Measurements from ENCODE around the gene WSB2.
"Not testable (repeated sequence)": the region's sequence is repeated elsewhere in the genome, so short reads cannot be mapped to it uniquely, and the experiment has no call there.

WSB2 gene

DNA sequence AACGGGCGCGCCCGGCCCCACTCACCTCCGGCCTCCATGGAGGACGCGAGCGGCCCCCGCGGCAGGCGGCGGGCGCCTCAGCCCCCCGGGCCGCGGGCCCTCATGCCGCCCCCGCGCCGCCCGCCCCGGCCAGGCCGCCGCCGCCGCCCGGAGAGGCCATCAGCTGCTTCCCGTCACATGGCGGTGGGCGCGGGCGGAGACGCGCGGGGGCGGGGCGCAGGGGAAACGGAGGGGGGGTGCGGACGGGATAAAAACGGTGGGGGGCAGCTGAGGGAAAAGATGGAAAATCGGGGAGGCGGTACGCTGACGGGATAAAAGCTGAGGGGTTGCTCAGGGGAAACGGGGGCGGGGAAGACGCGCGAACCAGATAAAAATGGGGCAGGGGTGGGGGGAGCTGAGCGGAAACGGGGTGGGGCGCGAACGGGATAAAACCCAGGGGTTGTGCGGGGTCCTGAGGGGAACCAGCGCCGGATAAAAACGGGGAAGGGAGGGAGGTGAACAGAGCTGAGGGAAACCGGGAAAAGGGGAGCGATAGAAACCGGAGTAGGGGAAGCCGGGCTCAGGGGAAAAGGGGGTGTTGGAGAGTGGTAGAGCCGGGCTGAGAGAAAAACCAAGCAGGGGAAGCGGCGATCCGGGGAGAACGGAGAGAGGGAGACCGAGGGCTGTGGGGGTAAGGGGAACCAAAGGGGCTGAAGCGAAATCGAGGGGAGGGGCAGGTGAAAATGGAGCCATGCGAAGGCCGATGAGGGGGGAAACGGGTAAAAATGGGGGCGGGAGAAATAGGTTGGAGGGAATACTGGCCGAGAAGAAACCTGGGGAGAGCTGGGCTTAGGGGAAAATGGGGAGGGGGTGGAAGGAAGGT is at the start of gene WSB2:
Gene WSB2 (minus strand): TSS at position 169 of the 862 bp plus-strand sequence. CDS start 131 bp downstream, at position 38.
- DNase-seq: peak; percentile 50

DNA sequence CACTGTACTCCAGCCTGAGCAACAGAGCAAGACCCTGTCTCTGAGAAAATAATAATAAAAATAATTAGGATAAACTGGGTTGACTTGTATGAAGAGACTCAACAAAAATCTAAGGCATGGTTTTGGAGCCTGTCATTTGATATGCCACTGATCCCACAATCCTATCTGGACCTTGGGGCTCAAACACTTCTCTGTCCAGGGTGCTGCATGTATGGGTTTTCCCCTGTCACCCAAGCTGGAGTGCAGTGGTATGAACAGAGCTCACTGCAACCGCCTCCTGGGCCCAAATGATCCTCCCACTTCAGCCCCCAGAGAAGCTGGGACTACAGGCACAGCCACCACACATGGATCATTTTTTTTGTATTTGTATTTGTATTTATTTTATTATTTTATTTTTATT is 48.1 kb upstream of the WSB2 start:
- DNase-seq: no peak

DNA sequence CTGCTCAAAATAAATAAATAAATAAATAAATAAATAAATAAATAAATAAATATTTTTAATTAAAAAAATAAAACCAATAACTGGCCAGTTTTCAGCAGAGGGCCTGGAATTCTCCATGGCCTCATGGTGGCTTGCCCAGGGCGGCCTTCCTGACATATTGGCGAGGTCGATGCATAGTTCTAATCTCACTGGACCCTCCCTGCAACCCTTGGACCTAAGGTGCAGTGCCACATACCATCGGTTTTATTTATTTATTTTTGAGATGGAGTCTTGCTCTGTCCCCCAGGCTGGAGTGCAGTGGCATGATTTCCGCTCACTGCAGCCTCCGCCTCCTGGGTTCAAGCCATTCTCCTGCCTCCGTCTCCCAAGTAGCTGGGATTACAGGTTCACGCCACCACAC is 46.7 kb upstream of the WSB2 start:
- no peak for DNase-seq

DNA sequence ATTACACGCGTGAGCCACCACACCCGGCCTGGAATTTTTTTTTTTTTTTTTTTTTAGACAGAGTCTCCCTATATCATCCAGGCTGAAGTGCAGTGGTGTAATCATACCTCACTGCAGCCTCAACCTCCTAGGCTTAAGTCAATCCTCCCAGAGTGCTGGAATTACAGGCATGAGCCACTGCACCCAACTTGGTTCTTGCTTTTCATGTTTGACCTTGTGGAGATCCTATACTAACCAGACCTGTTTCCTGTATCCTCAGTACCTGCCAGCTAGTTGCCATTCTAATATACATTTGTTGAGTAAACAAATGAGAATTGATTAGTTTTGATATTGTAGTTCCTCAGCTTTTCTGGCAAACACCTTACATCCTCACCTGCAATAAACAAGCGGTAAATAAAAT is 46.0 kb upstream of the WSB2 start:
- no peak for DNase-seq

DNA sequence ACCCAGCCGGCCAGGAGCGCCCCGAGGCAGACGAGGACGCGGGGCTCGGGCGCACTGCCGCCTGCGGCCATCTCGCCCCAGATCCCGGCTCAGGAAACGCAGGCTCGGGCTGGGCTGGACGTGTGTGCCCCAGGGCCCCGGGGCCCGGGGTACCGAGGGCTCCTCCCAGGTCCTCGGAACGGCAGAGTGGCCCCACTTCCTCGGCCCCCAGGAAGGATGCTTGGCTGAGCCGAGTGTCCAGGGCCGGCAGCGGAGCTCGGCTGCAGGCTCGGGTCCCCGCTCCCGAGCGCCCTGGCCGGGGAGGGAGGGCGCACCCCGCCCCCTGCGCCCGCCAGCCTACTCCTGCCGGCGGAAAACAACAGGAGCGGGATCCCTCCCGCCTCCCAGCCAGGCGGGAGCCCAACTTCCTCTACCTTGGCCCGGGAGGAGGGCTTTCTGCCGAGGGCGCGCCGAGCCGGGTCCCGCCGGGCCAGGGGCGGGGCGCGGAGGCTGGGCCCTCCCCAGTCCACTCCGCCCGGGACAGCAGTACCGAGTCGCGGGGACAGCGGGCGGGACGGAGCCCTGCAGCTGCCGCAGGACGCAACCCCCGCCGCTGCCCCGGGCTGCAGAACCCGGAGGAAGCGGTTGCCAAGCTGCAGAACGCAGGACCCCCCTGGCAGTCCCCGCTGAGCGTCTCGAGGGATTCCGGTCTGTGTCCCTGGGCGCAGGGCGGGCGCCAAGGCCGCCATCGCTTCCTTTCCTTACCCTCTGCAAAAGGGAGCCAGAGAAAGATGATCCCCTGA is 42.8 kb upstream of the WSB2 start, which contains the start of gene VSIG10:
Gene VSIG10 (minus strand): TSS at position 411 of the 782 bp plus-strand sequence. CDS start 340 bp downstream, at position 71.
- DNase-seq: peak; percentile 61

DNA sequence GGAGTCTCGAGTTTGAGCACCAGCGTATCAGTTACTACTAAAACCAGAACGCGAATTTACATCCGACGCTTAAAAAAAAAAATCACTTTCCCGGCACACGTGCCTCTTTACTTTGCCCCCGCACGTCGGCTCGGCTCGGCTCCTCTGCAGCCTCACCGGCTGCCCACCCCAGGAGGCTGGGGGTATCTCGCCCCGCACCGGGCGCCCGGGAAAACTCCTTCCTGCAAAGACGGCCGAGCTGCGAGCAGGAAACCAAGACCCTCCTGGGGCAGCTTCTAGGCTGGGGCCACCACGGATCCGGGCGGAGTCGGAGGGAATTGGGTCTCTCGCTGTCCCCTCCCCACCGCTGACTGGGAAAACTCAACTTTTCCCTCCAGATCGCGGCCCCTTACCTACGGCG is 42.2 kb upstream of the WSB2 start:
- DNase-seq: no peak

DNA sequence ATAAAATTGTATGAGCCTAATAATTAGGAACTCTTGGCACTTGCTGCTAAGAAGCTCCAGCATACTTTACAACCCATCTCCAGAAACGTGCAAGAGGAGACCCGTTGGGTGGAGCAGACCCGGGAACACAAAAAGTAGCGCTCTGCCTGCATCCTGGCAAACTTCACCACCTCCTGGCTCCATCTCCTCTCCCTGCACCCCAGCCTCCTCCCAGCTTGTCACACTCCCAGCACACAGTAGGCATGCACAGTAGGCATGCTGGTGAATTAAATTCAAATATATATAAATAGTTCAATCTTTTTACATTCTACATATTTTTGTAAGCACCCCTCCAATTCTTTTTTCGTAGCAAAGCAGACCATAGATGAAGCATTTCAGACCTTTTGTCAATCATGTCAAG is 41.6 kb upstream of the WSB2 start:
- DNase-seq: no peak

DNA sequence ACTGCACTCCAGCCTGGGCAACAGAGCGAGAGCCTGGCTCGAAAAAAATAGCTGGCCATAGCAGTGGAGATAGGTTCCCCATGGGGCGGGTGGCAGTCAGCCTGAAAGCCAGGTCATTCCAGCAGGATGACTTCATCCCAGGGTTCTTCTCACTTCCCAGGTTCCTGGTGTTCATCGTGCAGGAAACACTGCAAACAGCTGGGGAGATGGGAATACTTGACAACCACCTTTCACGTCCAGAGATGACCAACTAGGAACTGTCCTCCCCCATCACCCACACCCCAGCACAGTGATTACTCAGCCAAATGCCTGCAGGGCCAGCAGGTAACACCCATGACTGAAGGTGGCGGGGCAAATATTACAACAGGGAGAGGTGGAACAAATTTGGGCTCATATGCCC is 41.1 kb upstream of the WSB2 start:
- peak; percentile 89 for DNase-seq

DNA sequence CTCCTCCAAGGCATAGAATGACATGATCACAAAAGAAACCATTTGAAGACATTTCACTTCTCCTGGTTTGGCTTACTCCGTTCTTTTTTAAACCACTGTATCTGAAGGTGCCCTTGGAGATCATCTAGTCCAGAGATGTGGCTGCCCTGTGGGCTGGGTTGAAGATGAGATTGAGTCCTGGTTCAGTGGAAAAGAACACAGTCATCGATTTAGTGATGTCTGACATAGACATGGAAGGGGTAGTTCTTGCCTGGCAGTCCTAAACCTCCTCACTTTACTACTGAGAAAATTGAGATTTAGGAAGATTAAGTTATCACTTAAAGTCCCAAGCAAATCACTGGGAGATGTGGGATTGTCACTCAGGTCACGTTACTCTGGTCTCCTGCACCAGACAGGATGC is 40.1 kb upstream of the WSB2 start:
- no peak for DNase-seq

DNA sequence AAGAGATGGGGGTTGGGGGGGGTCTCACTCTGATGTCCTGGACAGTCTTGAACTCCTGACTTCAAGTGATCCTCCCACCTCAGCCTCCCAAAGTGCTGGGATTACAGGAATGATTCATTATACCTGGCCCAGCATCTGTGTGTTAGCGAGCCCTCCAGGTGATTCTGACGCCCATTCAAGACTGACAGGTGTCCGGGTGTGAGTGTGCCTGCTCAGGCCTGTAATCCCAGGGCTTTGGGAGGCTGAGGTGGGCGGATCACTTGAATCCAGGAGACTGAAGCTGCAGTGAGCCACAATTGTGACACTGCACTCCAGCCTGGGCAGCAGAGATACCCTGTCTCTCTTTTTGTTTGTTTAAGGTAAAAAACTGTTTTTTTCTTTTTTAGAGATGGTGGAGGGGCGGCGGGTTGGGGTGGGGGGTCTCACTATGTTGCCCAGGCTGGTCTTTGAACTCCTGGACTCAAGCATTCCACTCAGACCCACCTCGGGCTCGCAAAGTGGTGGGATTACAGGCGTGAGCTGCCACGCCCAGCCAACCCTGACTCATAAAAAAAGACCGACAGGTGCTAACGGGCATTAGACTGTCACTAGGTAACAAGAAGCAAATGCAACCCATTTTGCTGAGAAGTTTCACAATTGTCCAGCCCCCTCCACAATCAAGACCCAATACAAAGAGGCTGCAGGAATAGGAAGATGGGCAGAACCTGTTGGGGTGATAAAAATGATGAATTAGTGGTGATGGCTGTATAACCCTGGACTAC is 38.1 kb upstream of the WSB2 start:
- DNase-seq: no peak

DNA sequence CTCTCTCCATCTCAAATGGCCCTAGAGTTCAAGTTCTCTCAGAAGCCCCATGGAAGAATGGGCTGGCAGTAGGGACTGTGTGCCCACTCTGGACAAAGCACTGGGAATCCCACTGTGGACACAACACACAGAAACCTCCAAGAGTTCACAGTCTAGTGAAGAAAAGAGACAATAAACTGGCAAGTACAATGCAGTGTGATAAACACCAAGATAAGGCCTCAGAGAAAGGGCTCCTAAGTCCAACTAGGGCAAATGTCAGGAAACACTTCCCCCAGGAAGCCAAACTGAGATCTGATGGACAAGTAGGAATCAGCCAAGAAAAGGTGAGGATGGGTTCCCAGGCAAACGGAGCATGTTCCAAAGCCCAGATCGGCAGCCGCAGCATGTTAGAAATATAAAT is 37.4 kb upstream of the WSB2 start:
- no peak for DNase-seq

DNA sequence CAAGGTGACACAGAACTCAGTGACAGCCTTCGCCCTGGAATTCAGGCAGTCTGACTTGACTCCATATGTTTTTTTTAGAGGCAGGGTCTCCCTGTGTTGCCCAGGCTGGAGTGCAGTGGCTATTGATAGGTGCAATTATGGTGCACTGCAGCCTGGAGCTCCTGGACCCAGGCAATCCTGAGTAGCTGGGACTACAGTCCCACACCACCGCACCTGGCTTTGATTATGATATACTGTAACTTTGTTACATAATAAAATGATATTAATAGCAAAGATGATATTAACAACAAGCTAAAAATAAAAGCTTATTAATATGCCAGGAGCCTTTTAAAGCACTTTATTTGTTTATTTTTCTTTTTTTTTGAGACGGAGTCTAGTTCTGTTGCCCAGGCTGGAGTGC is 33.1 kb upstream of the WSB2 start:
- DNase-seq: no peak

DNA sequence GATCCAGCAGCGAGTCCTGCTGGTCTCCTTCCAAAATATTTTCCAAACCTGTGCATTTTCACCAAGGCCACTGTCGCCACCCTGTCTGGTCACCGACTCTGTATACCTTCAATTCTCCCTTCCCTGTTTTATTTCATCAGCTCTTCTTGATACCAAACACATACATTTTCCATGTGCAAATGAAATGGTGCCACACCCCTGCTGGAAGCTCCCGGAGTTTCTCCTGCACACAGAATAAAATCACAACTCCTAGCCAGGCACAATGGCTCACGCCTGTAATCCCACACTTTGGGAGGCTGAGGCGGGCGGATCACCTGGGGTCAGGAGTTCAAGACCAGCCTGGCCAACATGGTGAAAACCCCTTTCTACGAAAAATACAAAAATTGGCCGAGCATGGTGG is 28.8 kb upstream of the WSB2 start:
- no peak for DNase-seq

DNA sequence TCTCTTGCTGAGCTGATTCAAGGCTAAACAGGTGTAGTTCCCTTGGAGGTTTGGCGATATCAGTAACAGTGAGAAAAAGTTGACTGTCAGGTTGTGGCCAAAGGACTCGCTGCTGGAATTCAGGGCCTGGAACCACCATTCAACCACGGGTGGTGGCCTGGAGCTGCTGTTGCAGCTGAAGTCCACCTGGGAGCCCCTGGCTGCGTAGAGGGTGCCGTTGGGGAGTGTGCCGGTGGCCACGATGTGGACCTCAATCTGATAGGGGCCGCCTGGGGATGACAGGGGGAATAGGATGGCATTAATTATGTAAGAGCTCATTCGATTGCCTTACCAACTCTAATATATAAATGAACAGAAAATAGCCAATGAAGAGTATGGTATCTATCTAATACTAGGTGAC is 21.2 kb upstream of the WSB2 start:
- no peak for DNase-seq

DNA sequence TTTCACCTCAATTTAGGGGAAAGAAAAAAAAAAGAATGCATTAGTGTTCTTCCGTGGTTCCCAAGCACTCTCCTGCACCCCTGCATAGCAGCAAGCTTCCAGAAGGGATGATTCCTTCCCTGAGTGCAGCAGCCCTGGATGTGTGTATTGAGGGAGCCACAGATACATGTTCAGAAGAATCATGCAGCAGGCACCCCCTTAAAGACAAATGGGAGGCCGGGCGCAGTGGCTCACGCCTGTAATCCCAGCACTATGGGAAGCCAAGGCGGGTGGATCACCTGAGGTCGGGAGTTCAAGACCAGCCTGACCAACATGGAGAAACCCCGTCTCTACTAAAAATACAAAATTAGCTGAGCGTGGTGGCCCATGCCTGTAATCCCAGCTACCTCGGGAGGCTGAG is 20.5 kb upstream of the WSB2 start:
- not testable (repeated sequence) for DNase-seq

DNA sequence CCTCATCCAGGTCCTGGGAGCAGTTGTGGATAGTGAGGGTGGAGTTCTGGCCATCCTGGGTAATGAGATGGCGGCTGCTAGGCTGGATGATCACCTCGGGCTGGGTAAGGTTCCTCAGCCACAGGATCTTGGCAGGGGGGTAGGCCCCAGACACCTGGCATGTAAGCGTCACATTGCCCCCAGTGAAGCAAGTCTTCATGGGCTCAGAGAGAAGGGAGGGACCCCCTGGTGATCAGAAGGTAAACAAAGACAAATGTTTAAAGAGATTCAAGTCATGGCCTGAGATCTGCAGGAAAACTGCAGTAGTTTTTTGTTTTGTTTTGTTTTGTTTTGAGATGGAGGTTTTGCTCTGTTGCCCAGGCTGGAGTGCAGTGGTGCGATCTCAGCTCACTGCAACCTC is 12.8 kb upstream of the WSB2 start:
- no peak for DNase-seq

DNA sequence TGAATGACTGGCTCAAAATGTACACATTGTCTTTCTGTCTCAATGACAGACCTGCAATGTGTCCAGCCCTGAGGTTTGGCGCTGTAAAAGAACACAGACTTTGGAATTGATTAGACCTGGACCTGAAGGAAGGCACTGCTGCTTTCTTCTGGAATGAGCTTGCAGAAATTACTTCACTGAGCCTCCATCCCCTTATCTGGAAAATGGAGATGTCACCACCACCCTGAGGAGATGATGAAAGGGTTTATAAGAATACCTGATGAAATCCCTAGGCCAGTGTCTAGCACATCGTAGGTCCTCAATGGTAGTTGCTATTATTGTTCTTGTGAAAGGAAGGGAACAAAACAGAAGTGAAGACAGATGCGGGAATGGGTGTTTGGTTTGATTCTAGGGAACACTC is 9.7 kb upstream of the WSB2 start:
- no peak for DNase-seq

DNA sequence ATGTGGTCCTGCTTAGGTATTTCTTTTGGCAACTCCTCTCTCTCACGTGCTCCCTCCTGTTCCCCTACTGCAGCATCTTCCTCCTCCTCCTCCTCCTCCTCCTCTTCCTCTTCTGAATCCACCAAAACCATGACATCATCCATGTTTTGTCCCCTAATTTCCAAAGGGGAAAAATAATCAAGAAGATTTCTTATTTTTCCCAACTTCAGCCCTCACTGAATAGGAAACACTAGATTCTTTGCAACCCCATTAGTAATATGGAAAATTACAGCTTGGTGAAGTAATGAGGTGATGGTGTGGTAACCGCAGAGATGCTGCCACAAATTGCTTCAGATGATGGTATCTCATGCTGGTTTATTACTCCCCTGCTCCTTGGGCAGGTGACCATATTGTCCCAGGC is 7.5 kb upstream of the WSB2 start:
- DNase-seq: no peak

DNA sequence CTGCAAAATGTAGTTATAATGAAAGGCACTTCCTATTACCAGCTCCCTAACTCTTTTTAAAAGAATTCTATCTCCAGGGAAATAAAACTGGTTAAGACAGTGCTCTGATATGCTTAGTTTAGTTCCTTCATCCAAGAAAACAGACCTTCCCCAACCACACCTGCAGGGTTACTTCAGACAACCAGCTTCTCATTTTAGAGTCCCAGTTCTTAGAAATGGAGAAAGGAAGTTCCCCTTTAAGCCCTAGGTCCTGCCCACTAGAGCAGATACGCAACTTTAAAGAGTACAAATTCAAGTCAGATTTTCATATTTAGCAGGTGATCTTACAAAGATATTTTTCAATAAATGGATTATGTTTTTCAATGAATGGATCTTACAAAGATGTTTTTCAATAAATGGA is 4.4 kb upstream of the WSB2 start:
- no peak for DNase-seq

DNA sequence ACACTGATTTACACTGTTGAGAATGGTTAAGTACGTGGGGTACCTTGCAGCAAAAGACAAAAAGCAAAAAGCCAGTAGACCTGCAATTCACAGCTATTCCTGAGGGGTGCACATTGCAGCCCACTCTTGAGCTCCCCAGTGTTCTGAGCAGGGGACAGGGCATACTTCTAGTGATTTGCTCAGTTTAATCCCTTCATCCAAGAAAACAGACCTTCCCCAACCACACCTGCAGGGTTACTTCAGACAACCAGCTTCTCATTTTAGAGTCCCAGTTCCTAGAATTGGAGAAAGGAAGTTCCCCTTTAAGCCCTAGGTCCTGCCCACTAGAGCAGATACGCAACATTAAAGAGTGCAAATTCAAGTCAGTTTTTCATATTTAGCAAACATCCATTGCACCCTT is 3.6 kb upstream of the WSB2 start:
- DNase-seq: no peak

DNA sequence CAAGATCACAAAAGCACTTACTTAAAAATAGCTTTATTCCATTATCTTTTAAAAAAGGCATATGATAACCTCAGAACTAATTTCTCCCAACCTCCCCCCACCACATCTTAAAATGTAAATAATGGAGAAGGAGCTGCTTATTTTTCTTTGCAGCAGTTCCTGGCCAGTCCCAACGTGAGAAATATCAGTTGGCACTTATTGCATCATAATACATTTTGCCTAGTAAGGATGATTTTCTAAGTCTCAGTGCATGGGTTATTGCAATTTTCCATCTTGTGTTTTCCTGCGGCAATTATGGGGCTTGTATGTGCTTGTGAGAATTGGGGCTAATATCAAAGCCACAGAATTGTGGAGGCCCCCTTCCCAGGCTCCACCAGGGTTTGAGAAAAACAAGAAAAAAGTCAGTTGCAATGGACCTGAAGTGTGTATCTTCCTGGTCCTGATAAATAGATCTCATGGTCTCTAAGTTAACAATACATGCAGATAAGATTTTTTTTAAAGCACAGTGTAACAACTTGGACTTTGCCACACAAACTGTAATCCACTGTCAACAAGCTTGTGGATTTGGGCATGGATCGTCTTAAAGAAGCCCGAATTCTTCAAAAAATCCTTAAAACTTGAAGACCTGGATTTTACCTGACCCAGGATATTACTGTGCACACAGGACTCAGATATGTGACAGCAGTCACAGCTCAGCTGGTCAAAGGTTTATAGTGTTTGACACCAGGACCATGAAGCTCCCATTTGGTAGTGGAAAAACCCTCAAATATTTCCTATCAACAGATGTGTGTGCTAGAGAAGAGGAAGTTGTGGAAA is 2.8 kb upstream of the WSB2 start:
- DNase-seq: no peak

All from NCI-H226 (cell line).